ENCODE data around the gene SPEF1.
A peak's percentile ranks its signal among the peaks of the same experiment; 100 is the strongest.
"Not testable (repeated sequence)": the region's sequence is repeated elsewhere in the genome, so short reads cannot be mapped to it uniquely, and the experiment has no call there.

Gene SPEF1, protein sequence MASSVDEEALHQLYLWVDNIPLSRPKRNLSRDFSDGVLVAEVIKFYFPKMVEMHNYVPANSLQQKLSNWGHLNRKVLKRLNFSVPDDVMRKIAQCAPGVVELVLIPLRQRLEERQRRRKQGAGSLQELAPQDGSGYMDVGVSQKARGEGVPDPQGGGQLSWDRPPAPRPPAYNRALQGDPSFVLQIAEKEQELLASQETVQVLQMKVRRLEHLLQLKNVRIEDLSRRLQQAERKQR

DNA sequence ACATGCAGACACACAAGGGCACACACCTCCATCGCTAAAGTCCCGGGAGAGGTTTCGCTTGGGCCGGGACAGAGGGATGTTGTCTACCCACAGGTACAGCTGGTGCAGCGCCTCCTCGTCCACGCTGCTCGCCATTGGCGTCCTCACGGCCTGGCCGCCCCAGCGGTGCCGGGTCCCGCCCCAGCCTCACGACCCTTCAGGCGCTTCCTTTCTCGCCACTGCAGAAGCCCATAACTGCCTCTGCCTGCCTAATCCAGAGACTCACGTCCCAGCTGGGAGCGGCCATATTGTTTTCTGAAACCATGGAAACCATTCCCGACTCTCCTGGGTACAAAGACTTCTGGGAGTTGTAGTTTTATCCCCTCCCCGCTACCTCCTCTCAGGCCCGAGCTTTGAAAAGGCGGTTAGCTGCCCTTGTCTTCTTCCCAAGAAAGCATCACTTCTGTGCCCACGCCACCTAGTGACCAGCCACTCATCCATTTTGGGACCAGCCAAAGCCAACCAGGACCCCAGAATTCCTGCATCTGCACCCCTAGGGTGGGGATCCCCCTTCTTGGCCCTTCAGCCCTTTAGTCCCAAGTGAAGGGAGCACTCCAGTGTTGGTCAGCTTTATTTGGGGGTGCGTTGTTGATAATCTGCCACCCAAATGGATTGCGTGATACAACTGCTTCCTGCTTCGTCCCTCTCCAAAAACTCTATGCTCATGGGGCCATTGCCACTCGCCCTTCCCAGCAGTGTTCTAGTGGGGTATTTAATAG, at the start of gene SPEF1:
SPEF1 (minus strand) TSS at position 296 of the 758 bp plus-strand sequence; CDS start at position 135, 161 bp downstream.
- DNase-seq = peak; percentile 85

DNA sequence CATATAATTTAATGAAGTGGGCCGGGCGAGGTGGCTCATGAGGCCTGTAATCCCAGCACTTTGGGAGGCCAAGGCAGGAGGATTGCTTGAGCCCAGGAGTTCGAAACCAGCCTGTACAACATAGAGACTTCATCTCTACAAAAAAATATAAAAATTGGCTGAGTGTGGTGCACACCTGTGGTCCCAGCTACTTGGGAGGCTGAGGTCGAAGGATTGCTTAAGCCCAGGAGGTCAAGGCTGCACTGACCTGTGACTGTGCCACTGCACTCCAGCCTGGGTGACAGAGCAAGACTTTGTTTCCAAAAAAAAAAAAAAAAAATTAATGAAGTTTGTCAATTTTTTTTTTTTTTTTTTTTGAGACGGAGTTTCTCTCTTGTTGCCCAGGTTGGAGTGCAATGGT, 48.6 kb upstream of the SPEF1 start:
- DNase-seq = not testable (repeated sequence)

DNA sequence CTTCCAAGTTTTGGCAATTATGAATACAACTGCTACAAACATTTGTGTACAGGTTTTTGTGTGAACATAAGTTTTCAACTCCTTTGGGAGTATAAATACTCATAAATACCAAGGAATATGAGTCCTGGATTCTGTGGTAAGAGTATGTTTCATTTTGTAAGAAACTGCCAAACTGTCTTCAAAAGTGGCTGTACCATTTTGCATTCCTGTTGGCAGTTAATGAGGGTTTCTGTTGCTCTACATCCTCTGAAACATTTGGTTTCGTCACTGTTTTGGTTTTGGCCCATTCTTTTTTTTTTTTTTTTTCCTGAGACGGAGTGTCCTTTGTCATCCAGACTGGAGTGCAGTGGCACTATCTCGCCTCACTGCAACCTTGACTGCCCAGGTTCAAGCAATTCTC, 47.5 kb upstream of the SPEF1 start:
- no peak for DNase-seq

DNA sequence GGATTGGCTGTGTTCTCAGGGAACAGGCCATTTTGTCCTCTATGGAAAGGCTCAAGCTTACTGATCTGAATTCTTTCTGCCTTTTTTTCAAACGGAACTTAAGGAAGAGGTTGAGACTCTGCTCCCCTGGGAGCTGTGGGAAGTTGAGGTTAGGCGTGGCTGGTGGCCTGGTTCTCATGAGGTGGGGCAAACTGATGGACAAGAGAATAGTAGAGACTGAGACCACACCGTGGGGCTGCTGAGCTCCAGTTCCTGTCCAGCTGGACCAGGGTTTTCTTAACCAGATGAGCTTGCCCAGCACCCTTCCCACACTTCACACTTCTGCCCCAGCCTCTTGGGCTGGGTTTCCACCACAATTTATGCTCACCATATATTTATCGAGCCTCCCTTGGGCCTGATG, 45.2 kb upstream of the SPEF1 start:
- DNase-seq = no peak

DNA sequence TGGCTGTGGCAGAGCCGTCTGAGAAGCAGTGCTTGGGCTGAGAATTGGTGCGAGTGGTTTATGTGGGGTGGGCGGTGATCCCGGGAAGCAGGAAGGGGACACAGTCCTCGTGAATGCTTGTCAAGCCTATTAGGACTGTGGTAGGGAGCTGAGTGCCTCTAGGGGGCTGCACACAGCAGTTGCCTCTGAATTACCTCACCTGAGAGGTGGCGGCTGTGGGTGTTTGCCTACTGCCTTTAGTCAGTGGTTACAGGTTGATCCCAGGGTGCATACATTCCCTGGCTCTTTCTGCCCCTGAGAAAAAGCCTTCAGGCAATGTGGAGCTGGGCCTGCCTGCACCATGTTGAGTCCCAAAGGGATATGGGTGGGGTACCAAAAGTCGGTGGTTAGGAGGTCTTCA, 44.3 kb upstream of the SPEF1 start:
- no peak for DNase-seq

DNA sequence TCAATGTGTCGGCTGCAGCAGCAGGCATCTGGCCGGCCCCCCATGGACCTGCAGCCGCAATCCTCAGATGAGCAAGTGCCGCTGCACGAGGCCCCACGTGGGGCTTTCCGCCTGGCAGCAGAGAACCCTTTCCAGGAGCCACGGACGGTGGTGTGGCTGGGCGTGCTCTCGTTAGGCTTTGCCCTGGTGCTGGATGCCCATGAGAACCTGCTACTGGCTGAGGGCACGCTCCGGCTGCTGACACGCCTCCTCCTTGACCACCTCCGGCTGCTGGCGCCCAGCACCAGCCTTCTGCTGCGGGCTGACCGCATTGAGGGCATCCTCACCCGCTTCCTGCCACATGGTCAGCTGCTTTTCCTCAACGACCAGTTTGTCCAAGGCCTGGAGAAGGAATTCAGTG, 42.6 kb upstream of the SPEF1 start:
- DNase-seq = no peak

DNA sequence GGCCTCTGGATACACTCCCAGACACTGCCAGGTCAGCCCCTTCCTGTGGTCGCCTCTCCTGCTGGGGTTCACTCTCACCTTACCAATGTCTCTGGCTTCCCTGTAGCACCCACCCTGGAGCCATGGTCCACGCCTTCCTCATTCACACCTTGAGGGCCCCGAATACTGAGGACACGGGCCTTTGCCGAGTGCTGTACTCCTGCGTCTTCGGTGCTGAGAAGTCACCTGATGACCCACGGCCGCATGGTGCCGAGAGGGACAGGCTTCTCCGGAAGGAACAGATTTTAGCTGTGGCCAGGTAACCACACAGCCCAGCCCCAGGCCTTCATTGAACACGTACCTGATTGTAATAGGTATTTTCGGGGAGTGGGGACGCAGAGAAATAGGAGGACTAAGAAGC, 40.7 kb upstream of the SPEF1 start:
- DNase-seq = no peak

DNA sequence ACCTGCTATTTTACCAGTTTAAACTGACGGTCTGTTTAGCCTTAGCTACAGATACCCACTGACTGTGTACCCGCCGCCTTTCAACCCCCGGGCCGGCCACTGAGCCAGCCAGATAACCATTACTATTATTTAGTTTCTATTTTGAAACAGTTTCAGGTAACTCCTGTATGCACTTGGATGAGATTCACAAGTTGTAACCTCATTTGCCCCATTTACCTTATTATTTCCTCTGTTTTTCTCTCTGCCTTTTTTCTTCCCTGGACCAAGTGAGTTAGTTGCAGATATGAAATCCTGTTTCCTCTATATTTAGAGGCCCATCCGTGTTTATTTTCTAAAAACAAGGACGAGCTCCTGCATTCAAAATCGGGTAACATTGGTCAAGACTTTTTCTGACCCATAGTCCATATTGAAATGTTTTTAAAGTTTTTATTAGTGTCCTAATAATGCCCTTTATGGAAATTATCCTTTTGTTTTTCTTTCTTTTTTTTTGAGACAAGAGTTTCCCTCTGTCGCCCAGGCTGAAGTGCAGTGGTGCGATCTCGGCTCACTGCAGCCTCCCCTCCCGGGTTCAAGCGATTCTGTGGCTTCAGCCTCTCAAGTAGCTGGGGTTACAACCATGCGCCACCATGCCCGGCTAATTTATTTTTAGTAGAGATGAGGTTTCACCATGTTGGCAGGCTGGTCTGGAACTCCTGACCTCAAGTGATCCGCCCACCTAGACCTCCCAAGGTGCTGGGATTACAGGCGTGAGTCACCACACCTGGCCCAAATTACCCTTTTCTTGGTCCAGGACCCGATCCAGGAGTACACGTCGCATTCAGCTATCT, 39.9 kb upstream of the SPEF1 start:
- no peak for DNase-seq

DNA sequence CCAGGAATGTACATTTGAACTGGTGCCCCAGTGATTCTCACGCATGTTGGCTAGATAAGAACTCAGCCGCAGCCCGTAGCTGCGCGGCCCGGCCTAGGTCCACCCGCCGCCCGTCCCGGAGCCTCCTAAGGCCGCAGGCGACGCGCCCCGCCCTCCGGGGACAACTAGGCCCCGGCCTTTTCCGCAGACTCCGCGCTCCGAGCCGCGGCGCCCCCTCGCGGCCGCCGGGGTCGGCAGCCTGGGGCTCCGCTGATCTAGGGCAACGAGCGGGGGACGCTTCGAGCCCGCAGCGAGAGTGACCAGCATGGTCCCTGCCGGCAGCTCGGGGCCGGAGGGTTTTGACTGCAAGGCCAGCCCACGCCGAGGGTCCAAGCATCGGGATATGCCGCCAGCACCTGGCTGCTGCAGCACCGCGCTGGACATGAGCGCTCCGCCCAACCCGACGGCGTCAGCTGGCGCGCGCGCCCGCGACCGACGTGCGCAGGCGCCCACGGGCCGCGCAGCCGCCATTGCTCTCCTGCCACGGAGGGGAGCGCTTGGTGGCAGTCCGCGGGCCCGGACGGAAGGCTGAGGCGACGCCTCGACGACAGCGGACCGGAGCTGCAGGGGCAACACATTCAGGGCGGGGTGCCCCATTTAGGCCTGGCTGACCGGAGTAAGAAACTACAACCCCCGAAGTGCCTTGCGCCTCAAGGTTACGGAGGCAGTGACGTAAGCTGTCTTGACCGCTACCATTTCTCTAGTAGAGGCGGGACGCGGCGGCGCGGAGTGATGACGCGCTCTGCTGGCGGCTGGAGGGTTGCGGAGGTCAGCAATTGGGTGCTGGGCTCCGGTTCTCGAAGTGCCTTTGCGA, 39.0 kb upstream of the SPEF1 start, which contains the start of gene AP5S1:
AP5S1 (plus strand) TSS at position 500 of the 853 bp plus-strand sequence. CDS start 1,571 bp downstream, outside the sequence.
- peak; percentile 90 for DNase-seq

DNA sequence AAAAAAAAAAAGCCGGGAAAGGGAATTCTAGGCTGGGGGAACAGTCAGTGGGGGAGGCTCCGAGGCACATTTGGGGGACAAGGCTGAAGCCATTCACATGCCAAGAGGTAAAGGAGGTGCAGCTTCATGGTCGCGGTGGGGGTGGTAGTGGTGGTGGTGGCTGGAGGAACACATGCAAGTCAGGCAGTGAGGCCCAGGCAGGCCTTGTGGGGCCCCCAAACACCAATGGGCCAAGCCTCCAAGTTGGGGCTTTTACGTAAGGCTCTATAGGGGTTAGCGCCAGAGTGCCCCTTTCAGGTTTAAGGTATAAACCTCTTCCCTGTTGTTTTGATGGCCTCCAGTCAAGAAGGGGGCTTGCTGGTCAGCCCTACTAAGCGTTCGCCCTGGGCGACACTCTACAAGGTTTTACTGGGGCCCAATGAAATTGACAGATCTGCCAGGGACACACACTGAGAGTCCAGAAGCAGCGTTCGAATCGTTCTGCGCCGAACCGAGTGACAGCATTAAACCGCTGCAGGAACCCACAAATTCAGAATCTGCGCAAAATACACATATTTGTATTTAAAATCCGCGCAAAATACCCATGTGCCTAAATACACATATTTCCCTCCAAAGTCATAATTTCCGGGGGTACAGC, 38.3 kb upstream of the SPEF1 start:
- no peak for DNase-seq

DNA sequence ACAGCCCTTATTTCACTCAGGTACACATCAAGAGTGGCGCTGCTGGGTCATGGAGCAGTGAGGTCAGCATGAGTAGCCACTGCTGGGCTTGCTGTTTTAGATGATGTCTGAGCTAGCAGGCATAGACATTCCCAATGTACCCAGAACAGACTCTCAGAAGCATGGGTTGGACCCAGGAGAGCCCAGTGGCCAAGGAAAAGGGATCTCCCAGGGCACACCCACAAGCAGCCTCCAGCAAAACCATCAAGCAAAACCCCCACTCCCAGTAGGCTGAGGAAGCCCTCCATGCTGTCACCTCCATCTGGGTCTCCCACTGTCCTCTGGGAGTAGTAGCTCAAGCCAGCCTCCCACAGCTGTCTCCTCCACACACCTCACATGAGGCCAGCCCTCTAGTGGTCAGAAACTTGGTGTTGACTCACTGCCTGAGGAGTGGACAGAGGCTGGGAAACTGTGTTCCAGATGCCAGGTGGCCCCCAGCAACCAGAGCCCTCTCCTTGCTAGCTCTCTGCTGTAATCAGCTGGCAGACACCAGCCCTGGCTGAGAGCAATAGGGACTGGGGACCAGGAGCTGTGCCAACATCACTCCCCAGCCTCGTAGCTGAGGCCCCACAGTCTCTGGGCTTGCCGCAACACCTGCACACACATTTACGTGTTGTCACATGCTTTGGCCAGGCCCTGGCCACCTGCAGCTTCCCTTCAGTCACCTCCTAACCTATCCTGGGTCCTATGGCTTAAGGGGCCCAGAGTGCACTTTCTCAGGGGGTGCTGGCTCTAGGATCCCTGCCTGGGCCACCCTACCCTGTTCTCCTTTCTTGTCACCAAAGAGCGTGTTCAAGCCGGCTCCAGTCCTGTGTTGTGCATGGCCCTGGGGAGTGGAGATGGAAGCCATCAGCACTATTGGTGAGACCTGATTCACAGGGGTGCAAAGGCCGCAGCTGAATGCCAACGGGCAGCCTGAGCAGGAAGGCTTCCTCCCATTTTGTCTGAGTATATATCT, 37.2 kb upstream of the SPEF1 start:
- peak; percentile 53 for DNase-seq

DNA sequence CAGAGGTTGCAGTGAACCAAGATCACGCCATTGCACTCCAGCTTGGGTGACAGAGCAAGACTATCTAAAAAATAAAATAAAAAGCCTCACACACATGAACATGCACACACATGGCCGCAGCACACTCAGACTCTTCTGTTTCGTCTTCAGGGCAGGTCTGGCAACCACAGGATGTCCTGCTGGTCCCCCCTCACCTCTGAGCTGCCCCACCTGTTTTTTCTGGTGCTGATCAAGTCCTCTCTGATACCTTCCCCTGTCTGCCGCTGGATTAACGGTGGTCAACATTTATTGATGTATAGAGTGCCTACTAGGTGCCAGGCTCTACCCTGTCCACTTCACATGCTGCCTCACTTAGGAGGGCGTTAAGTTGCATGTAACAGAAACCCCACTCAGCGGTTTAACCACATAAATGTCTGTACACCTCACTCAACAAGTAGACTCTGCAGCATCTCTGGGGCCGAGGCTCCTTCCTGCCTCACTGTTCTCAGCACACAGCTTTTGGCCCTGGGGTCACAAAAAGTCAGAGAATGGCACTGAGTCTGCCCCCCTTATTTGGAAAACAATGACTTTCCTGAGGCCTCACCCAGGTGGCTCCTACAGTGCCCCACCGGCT, 34.6 kb upstream of the SPEF1 start:
- DNase-seq = no peak

DNA sequence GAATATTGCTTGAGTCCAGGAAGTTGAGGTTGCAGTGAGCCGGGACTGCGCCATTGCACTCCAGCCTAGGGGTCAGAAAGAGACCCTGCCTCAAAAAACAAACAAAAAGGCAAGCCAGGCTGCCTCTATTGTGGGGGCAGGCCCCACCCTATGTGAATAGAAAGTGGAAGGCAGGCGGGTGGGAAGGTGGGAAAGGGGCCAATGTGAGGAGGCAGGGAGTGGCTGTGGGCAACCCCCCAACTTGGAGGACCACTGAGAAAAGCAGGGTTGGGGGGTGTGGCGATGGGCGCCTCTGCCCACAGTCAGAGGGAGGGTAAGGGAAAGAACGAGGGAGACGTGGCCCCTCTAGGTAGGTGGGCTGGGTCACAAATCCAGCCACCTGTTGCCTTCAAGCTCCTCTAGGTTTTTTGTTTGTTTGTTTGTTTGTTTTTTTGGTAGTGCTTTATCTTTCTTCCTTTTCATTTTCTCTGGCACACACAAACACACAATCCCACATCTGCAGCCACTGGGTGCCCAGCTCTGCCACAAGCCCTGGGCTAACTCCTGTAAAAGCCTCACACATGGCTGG, 33.8 kb upstream of the SPEF1 start:
- no peak for DNase-seq

DNA sequence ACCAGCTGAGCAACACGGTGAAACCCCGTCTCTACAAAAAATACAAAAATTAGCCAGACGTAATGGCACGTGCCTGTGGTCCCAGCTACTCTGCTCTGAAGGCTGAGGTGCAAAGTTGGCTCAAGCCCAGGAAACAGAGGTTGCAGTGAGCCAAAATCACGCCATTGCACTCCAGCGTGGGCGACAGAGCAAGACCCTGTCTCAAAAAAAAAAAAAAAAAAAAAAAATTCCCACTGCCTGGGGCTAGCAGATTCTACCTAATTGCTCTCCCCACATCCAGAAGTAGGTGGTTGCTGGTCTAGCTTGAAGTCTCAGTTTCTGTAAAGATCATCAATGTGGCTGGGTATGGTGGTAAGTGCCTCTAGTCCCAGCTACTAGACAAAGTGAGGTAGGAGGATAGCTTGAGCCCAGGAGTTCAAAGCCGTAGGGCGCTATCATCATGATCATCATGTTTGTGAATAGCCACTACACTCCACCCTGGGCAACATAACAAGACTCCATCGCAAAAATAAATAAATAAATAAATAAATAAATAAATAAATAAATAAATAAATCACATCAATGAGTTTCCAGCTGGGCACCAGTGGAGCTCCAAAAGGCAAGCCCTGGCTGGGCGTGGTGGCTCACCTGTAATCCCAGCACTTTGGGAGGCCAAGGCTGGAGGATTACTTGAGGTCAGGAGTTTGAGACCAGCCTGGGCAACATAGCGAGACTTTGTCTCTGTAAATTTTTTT, 32.8 kb upstream of the SPEF1 start:
- no peak for DNase-seq

DNA sequence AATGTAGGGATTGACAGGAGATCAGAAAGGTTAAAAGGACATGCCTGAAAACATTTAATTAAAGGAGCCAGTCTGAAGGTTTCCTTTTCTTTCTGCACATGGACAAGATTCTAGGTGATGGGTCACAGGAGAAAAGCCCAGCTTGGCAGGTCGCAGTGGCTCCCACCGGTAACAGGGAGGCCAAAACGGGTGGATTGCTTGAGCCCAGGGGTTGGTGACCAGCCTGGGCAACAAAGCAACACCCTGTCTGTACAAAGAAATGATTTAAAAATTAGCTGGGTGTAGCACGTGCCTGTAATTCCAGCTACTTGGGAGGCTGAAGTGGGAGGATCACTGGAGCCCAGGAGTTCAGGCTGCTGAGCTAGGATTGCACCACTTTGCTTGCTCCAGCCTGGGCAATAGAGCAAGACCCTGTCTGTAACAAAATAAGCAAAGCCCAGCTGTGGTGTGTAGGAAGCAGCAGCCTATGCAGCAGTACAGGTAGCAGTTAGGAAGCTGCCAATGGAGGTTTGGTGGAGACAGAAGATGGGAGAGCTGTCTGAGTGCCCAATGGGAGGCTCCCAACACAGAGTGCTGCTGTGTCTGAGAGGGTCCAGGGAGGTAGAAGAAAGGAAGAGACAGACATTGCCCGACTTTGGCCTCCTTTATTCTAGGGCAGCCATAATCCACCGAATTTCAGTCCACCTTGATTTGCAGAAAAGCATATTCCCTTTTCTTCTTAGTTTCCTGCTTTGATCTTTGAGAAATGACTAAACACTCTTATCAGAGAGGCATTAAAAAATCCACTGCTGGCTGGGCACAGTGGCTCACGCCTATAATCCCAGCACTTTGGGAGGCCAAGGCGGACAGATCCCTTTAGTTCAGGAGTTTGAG, 32.0 kb upstream of the SPEF1 start:
- no peak for DNase-seq

DNA sequence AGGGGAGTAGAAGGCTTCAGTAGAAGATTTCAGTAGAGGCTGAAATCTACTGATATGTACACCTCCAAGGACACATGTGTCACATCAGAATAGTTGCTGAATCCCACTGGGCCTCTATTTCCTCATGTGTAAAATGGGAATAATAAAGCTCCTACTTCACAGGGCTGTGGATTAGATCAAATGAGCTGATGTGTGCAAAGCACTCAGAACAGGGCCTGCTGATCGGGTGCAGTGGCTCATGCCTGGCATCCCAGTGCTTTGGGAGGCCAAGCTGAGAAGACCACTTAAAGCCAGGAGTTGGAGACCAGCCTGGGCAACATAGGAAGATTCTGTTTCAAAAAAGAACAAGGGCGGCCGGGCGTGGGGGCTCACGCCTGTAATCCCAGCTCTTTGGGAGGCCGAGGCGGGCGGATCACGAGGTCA, 31.0 kb upstream of the SPEF1 start:
- peak; percentile 48 for DNase-seq

DNA sequence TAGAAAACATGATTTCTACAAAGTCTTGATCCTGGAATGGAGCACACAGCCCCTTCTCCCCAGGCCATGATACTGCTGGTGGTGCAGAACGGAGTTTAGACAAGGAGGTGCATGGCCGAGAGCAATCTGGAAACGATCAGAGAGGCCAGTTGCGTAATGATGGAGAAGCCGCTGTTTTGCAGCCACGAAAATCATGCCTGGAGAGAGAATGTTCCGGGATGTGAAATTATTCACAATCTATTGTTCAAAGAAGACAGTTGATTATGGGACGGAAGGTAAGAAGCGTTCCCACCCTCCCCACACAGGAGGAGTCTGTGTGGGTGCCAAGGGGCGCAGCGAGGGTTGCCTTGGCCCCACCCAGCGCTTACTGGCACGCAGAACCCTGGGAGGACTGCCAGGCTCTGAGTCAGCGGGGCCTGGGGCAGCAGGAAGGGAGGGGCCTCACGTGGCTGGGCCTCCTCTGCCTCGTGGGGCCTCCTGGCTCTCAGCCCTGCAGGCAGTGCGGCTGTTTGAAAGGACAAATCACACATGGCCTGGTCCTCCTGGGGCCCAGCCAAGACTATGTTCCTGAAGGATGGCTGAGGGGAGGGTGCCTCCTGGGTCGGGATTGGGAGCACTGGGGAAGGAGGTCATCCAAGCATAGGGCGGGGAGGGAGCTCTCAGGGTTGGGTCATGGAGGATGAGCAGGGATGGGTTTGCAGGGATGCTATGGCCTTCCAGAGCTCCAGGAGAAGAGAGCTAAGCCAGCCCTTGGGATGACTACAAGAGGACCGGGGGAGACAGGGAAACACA, 30.4 kb upstream of the SPEF1 start:
- peak; percentile 97 for DNase-seq
